ENCODE data around the gene ADAD2. TPM values are rescaled to one million over a fixed set of nuclear protein-coding genes. Genes with fewer than 3 reads are reported as not detected.

The ADAD2 gene
- total RNA-seq, 1 donor from 2014 or later: not detected

- Mint-ChIP-seq H3K27ac (ENCODE audit: unreplicated experiment) (no peak overlapping the region), H3K27me3 (ENCODE audit: unreplicated experiment) (peaks cover 47% of the 10 kb centered on the region), H3K36me3 (ENCODE audit: unreplicated experiment) (no peaks in the 10 kb centered on the region), H3K4me1 (ENCODE audit: unreplicated experiment) (no peaks in the 10 kb centered on the region), H3K4me3 (ENCODE audit: unreplicated experiment) (no peak overlapping the region), H3K9me3 (ENCODE audit: unreplicated experiment) (no peaks in the 10 kb centered on the region)
- no peak for TF ChIP-seq CTCF (IDR thresholded peaks at IDR 0.05)
- no peak for DNase-seq (ENCODE audit: extremely low spot score, unreplicated experiment)
These were observed 16.9 kb downstream of the ADAD2 start for GRCh38 chr16:84207879-84208278.

- no peak for TF ChIP-seq CTCF (IDR thresholded peaks at IDR 0.05)
- Mint-ChIP-seq H3K9me3 (ENCODE audit: unreplicated experiment) (no peaks in the 10 kb centered on the region), H3K27me3 (ENCODE audit: unreplicated experiment) (peaks cover 54% of the 10 kb centered on the region), H3K4me1 (ENCODE audit: unreplicated experiment) (no peaks in the 10 kb centered on the region), H3K4me3 (ENCODE audit: unreplicated experiment) (no peak overlapping the region), H3K36me3 (ENCODE audit: unreplicated experiment) (no peaks in the 10 kb centered on the region), H3K27ac (ENCODE audit: unreplicated experiment) (no peak overlapping the region)
- no peak for DNase-seq (ENCODE audit: extremely low spot score, unreplicated experiment)
These were observed 19.0 kb downstream of the ADAD2 start for GRCh38 chr16:84209989-84210388.

GRCh38 chr16:84212154-84212553 lies 21.2 kb downstream of the ADAD2 start:
- no peak overlapping the region for H3K4me3 Mint-ChIP-seq (ENCODE audit: unreplicated experiment)

GRCh38 chr16:84212631-84213030 lies 21.7 kb downstream of the ADAD2 start:
- Mint-ChIP-seq H3K9me3 (ENCODE audit: unreplicated experiment) (no peaks in the 10 kb centered on the region), H3K27me3 (ENCODE audit: unreplicated experiment) (peaks cover 49% of the 10 kb centered on the region), H3K4me3 (ENCODE audit: unreplicated experiment) (no peak overlapping the region), H3K27ac (ENCODE audit: unreplicated experiment) (no peak overlapping the region), H3K36me3 (ENCODE audit: unreplicated experiment) (no peaks in the 10 kb centered on the region), H3K4me1 (ENCODE audit: unreplicated experiment) (no peaks in the 10 kb centered on the region)
- DNase-seq (ENCODE audit: extremely low spot score, unreplicated experiment): no peak
- no peak for TF ChIP-seq CTCF (IDR thresholded peaks at IDR 0.05)

More at GRCh38 chr16:84212154-84212553, 21.2 kb downstream of the ADAD2 start:
- DNase-seq (ENCODE audit: extremely low spot score, unreplicated experiment): no peak
- no peaks in the 10 kb centered on the region for H3K4me1 Mint-ChIP-seq (ENCODE audit: unreplicated experiment)
- H3K27me3 Mint-ChIP-seq (ENCODE audit: unreplicated experiment): peaks cover 46% of the 10 kb centered on the region
- no peaks in the 10 kb centered on the region for H3K9me3 Mint-ChIP-seq (ENCODE audit: unreplicated experiment)
- TF ChIP-seq CTCF (IDR thresholded peaks at IDR 0.05): no peak
- H3K36me3 Mint-ChIP-seq (ENCODE audit: unreplicated experiment): no peaks in the 10 kb centered on the region
- H3K27ac Mint-ChIP-seq (ENCODE audit: unreplicated experiment): no peak overlapping the region

- Mint-ChIP-seq H3K4me3 (ENCODE audit: unreplicated experiment) (no peak overlapping the region), H3K36me3 (ENCODE audit: unreplicated experiment) (no peaks in the 10 kb centered on the region), H3K4me1 (ENCODE audit: unreplicated experiment) (no peaks in the 10 kb centered on the region), H3K27me3 (ENCODE audit: unreplicated experiment) (peaks cover 56% of the 10 kb centered on the region), H3K27ac (ENCODE audit: unreplicated experiment) (no peak overlapping the region), H3K9me3 (ENCODE audit: unreplicated experiment) (no peaks in the 10 kb centered on the region)
- no peak for DNase-seq (ENCODE audit: extremely low spot score, unreplicated experiment)
- TF ChIP-seq CTCF (IDR thresholded peaks at IDR 0.05): no peak
These were observed 23.6 kb downstream of the ADAD2 start for GRCh38 chr16:84214451-84215066.

Data from osteocyte (in vitro differentiated cells).